ENCODE measurements around the gene ZNF750. TPM values are rescaled to one million over a fixed set of nuclear protein-coding genes. Genes with fewer than 3 reads are reported as not detected.
A peak's percentile ranks its signal among the peaks of the same experiment; 100 is the strongest.

The ZNF750 gene
- total RNA-seq, 2 experiments from 2014 or later, result not detected

DNA sequence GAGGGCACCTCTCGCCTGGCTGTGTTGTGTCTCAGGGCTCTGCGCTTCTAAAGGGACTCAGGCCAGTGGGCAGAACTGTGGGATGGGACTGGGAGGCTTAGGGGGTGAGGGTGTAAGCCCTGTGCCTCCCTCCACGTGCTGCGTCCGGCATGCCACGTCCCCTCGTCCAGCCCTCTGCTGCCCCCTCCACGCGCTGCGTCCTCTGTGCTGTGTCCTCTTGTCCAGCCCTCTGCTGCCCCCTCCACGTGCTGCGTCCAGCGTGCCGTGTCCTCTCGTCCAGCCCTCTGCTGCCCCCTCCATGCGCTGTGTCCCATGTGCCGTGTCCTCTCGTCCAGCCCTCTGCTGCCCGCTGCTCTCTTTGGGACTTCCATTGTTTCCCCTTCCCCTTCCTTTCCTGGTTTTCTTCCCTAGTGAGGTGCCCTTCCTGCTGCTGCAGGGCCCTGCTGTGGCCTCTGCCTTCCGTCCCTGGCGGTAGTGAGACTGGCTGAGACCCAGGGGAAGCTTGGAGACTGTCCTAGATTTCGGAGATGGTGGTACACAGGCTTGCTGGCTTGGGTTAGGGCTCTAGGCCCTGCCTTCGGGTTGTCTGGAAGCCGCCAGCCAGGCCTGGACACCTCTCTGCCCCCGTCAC lies 6.4 kb upstream of the ZNF750 start:
- DNase-seq, result no peak
- no peak overlapping the region for H3K27ac Mint-ChIP-seq
- TF ChIP-seq, protein P1, sequence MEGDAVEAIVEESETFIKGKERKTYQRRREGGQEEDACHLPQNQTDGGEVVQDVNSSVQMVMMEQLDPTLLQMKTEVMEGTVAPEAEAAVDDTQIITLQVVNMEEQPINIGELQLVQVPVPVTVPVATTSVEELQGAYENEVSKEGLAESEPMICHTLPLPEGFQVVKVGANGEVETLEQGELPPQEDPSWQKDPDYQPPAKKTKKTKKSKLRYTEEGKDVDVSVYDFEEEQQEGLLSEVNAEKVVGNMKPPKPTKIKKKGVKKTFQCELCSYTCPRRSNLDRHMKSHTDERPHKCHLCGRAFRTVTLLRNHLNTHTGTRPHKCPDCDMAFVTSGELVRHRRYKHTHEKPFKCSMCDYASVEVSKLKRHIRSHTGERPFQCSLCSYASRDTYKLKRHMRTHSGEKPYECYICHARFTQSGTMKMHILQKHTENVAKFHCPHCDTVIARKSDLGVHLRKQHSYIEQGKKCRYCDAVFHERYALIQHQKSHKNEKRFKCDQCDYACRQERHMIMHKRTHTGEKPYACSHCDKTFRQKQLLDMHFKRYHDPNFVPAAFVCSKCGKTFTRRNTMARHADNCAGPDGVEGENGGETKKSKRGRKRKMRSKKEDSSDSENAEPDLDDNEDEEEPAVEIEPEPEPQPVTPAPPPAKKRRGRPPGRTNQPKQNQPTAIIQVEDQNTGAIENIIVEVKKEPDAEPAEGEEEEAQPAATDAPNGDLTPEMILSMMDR (IDR thresholded peaks at IDR 0.05), result no peak
- H3K4me1 Mint-ChIP-seq (ENCODE audit: low read depth), result peaks cover 13% of the 10 kb centered on the region
- intact Hi-C loops (cut with DNase I, micrococcal nuclease), result no loop called here
- H3K9me3 ChIP-seq (ENCODE audit: control insufficient read depth in 1 of 2, insufficient read depth in 1 of 2, low read length in 2 of 2), result peaks cover 0 to 4% of the 10 kb centered on the region in 2 experiments
- no peaks in the 10 kb centered on the region for H3K27me3 Mint-ChIP-seq
- H3K4me3 ChIP-seq (ENCODE audit: low read length), result no peak overlapping the region
- ChIA-PET POLR2A (no interaction called here), CTCF (no interaction called here)
- no peaks in the 10 kb centered on the region for H3K36me3 Mint-ChIP-seq (ENCODE audit: low read depth)
- H3K27ac ChIP-seq (ENCODE audit: low read depth in 1 of 2, low read length in 2 of 2), result no peak overlapping the region
- no peaks in the 10 kb centered on the region for H3K9me3 Mint-ChIP-seq
- H3K36me3 ChIP-seq (ENCODE audit: insufficient read depth, low read length), result peaks cover 5% of the 10 kb centered on the region
- peaks cover 4% of the 10 kb centered on the region for H3K4me1 ChIP-seq (ENCODE audit: insufficient read depth, low read length)
- no peaks in the 10 kb centered on the region for H3K27me3 ChIP-seq (ENCODE audit: control insufficient read depth in 1 of 2, insufficient read depth in 2 of 2, low read length in 2 of 2)
- no peak for ATAC-seq (ENCODE audit: poor library complexity)
- no peak overlapping the region for H3K4me3 Mint-ChIP-seq

DNA sequence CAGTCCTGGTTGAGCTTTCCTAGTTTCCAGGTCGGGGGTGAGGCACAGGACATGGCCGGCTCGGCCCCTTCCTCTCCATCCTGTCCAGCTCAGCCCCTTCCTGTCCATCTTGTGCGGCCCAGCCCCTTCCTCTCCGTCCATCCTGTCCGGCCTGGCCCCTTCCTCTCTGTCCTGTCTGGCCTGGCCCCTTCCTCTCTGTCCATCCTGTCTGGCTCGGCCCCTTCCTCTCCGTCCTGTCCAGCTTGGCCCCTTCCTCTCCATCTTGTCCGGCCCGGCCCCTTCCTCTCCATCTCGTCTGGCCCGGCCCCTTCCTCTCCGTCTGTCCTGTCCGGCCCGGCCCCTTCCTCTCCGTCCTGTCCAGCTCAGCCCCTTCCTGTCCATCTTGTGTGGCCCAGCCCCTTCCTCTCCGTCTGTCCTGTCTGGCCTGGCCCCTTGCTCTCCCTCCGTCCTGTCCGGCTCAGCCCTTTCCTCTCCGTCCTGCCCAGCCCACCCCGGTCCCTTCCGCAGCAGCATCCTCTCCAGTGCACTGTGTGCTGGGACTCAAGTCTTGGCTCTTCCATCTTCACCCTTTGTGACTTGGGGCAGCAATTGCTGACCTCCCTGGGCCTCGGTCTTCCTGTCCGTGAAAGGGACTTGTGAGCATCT lies 5.5 kb upstream of the ZNF750 start:
- Mint-ChIP-seq H3K27ac (no peak overlapping the region), H3K4me1 (ENCODE audit: low read depth) (peaks cover 13% of the 10 kb centered on the region), H3K36me3 (ENCODE audit: low read depth) (no peaks in the 10 kb centered on the region), H3K27me3 (no peaks in the 10 kb centered on the region), H3K4me3 (no peak overlapping the region), H3K9me3 (no peaks in the 10 kb centered on the region)
- DNase-seq, result peak in 1 of 14 experiments; percentile 20
- ChIA-PET POLR2A (no interaction called here), CTCF (no interaction called here)
- H3K4me3 ChIP-seq (ENCODE audit: low read length), result no peak overlapping the region
- H3K36me3 ChIP-seq (ENCODE audit: insufficient read depth, low read length), result peaks cover 5% of the 10 kb centered on the region
- intact Hi-C loops (cut with DNase I, micrococcal nuclease), result no loop called here
- ATAC-seq (ENCODE audit: poor library complexity), result no peak
- TF ChIP-seq, protein P1 (IDR thresholded peaks at IDR 0.05), result no peak
- H3K27me3 ChIP-seq (ENCODE audit: control insufficient read depth in 1 of 2, insufficient read depth in 2 of 2, low read length in 2 of 2), result no peaks in the 10 kb centered on the region
- no peak overlapping the region for H3K27ac ChIP-seq (ENCODE audit: low read depth in 1 of 2, low read length in 2 of 2)
- H3K4me1 ChIP-seq (ENCODE audit: insufficient read depth, low read length), result peaks cover 4% of the 10 kb centered on the region
- peaks cover 0 to 4% of the 10 kb centered on the region in 2 experiments for H3K9me3 ChIP-seq (ENCODE audit: control insufficient read depth in 1 of 2, insufficient read depth in 1 of 2, low read length in 2 of 2)

DNA sequence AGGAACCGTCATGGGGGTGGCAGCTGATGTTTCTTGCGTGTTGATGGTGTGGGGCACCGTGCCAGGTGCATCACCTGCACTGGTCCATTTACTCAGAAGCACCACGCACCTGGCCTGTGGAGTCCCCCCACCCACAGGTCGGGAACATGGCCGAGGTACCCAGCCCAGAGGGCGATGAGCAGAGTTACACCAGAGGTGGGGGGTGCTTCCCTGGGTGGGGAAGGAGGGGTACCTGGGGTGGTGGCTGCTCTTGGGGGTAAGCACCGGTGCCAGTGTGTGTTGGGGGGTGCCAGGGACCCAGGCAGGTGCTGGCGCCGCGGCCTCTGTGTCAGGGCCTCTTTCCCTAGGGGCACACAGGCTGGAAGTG lies 5.0 kb upstream of the ZNF750 start:
- peak in 1 of 14 experiments; percentile 29 for DNase-seq
- H3K9me3 ChIP-seq (ENCODE audit: control insufficient read depth in 1 of 2, insufficient read depth in 1 of 2, low read length in 2 of 2), result peaks cover 0 to under 1% of the 10 kb centered on the region in 2 experiments
- Mint-ChIP-seq H3K27me3 (no peaks in the 10 kb centered on the region), H3K27ac (no peak overlapping the region), H3K9me3 (no peaks in the 10 kb centered on the region), H3K4me3 (no peak overlapping the region), H3K36me3 (ENCODE audit: low read depth) (no peaks in the 10 kb centered on the region), H3K4me1 (ENCODE audit: low read depth) (peaks cover 13% of the 10 kb centered on the region)
- peaks cover 4% of the 10 kb centered on the region for H3K4me1 ChIP-seq (ENCODE audit: insufficient read depth, low read length)
- TF ChIP-seq, protein P1 (IDR thresholded peaks at IDR 0.05), result no peak
- intact Hi-C loops (cut with DNase I, micrococcal nuclease), result no loop called here
- no peaks in the 10 kb centered on the region for H3K27me3 ChIP-seq (ENCODE audit: control insufficient read depth in 1 of 2, insufficient read depth in 2 of 2, low read length in 2 of 2)
- CTCF ChIA-PET, result no interaction called here
- no peak for ATAC-seq (ENCODE audit: poor library complexity)
- no peak overlapping the region for H3K4me3 ChIP-seq (ENCODE audit: low read length)
- no peak overlapping the region for H3K27ac ChIP-seq (ENCODE audit: low read depth in 1 of 2, low read length in 2 of 2)
- peaks cover 5% of the 10 kb centered on the region for H3K36me3 ChIP-seq (ENCODE audit: insufficient read depth, low read length)
- POLR2A ChIA-PET, result no interaction called here

Data from CD4-positive, alpha-beta T cell (primary cell).